Liver (tissue), 9 donors: Measurements from ENCODE around the gene ZFP92. TPM values are rescaled to one million over a fixed set of nuclear protein-coding genes. Genes with fewer than 3 reads are reported as not detected.

Experiments
- DNase-seq: peaks from one replicate; pipeline ENCODE4 v3.0.0-alpha.2; 2017; ENCODE audit warnings: low spot score
- H3K27ac ChIP-seq, 2 donors: one replicate each; pipeline ENCODE4 v1.7.0; 2013; ENCODE audit warnings: inconsistent platforms in 2 of 2, low read length in 2 of 2, control low read depth in 1 of 2, low read depth in 1 of 2, mild to moderate bottlenecking in 1 of 2
- H3K27me3 ChIP-seq, 4 donors: one replicate each; pipeline versions ENCODE4 v1.6.1 to v1.7.0; 2013; ENCODE audit warnings: low read length in 3 of 4, inconsistent platforms in 1 of 4, mild to moderate bottlenecking in 1 of 4, moderate library complexity in 1 of 4; ENCODE audit not compliant: control insufficient read depth in 4 of 4, insufficient read depth in 4 of 4
- H3K36me3 ChIP-seq, 4 donors: one replicate each; pipeline versions ENCODE4 v1.6.1 to v1.7.0; 2013; ENCODE audit warnings: low read length in 3 of 4, mild to moderate bottlenecking in 3 of 4, low read depth in 1 of 4, moderate library complexity in 1 of 4; ENCODE audit not compliant: control insufficient read depth in 4 of 4, insufficient read depth in 3 of 4
- H3K4me1 ChIP-seq, 4 donors: one replicate each; pipeline versions ENCODE4 v1.6.1 to v1.7.0; 2013; ENCODE audit warnings: low read length in 3 of 4, mild to moderate bottlenecking in 3 of 4, moderate library complexity in 1 of 4; ENCODE audit not compliant: control insufficient read depth in 4 of 4, insufficient read depth in 4 of 4
- H3K4me3 ChIP-seq, 3 donors: one replicate each; pipeline versions ENCODE4 v1.6.1 to v1.7.0; 2013; ENCODE audit warnings: low read length in 3 of 3, control low read depth in 1 of 3, low read depth in 1 of 3, mild to moderate bottlenecking in 1 of 3
- H3K9ac ChIP-seq, 2 donors: one replicate each; pipeline ENCODE4 v1.7.0; 2013; ENCODE audit warnings: low read length in 2 of 2, mild to moderate bottlenecking in 2 of 2, moderate library complexity in 2 of 2, control low read depth in 1 of 2, low read depth in 1 of 2
- H3K9me3 ChIP-seq, 4 donors: one replicate each; pipeline versions ENCODE4 v1.6.1 to v1.7.0; 2013; ENCODE audit warnings: low read length in 3 of 4; ENCODE audit not compliant: control insufficient read depth in 4 of 4
- ATF3 ChIP-seq: IDR thresholded peaks from 2 replicates; pipeline ENCODE4 v1.6.1; 2016; ENCODE audit warnings: antibody characterized with exemption
- CTCF ChIP-seq: fragments of 150-350 bp; IDR thresholded peaks from 2 replicates; pipeline ENCODE4 v1.5.1; 2017; ENCODE audit warnings: improper control_type of control experiment, low read depth, low read length; ENCODE audit not compliant: missing input control
- EGR1 ChIP-seq, 2 donors: IDR thresholded peaks; 2 replicates each; pipeline ENCODE4 v1.6.1; 2016 to 2018; ENCODE audit warnings: antibody characterized with exemption in 2 of 2, low read depth in 2 of 2
- FOXA1 ChIP-seq: IDR thresholded peaks from 2 replicates; pipeline ENCODE4 v1.6.1; 2016; ENCODE audit warnings: antibody characterized with exemption
- FOXA2 ChIP-seq: IDR thresholded peaks from 2 replicates; pipeline ENCODE4 v1.6.1; 2016; ENCODE audit warnings: antibody characterized with exemption
- GABPA ChIP-seq, 2 donors: IDR thresholded peaks in 1 of 2; conservative IDR thresholded peaks in 1 of 2; 2 replicates each; pipeline ENCODE4 v1.6.1; 2016; ENCODE audit warnings: antibody characterized with exemption in 2 of 2, mild to moderate bottlenecking in 1 of 2, moderate library complexity in 1 of 2
- HNF4A ChIP-seq, 2 donors: conservative IDR thresholded peaks; 2 replicates each; pipeline ENCODE4 v1.6.1; 2016; ENCODE audit warnings: antibody characterized with exemption in 2 of 2, mild to moderate bottlenecking in 2 of 2
- HNF4G ChIP-seq: IDR thresholded peaks from 2 replicates; pipeline ENCODE4 v1.6.1; 2016; ENCODE audit warnings: antibody characterized with exemption
- JUND ChIP-seq, 2 donors: IDR thresholded peaks; 2 replicates each; pipeline ENCODE4 v1.6.1; 2016; ENCODE audit warnings: antibody characterized with exemption in 2 of 2
- MAX ChIP-seq: IDR thresholded peaks from 2 replicates; pipeline ENCODE4 v1.6.1; 2016; ENCODE audit warnings: antibody characterized with exemption
- NR2F2 ChIP-seq: IDR thresholded peaks from 2 replicates; pipeline ENCODE4 v1.6.1; 2016; ENCODE audit warnings: antibody characterized with exemption
- RAD21 ChIP-seq, 2 donors: IDR thresholded peaks; 2 replicates each; pipeline ENCODE4 v1.6.1; 2016; ENCODE audit warnings: antibody characterized with exemption in 2 of 2, mild to moderate bottlenecking in 2 of 2
- REST ChIP-seq: IDR thresholded peaks from 2 replicates; pipeline ENCODE4 v1.6.1; 2016; ENCODE audit warnings: antibody characterized with exemption, mild to moderate bottlenecking
- RXRA ChIP-seq, 2 donors: IDR thresholded peaks; 2 replicates each; pipeline ENCODE4 v1.6.1; 2017 to 2018; ENCODE audit warnings: antibody characterized with exemption in 2 of 2, mild to moderate bottlenecking in 1 of 2
- SP1 ChIP-seq: IDR thresholded peaks from 2 replicates; pipeline ENCODE4 v1.6.1; 2018; ENCODE audit warnings: antibody characterized with exemption, mild to moderate bottlenecking
- TAF1 ChIP-seq: conservative IDR thresholded peaks from 2 replicates; pipeline ENCODE4 v1.6.1; 2016; ENCODE audit warnings: antibody characterized with exemption, mild to moderate bottlenecking
- YY1 ChIP-seq: IDR thresholded peaks from 2 replicates; pipeline ENCODE4 v1.6.1; 2016; ENCODE audit warnings: antibody characterized with exemption, mild to moderate bottlenecking
- ZBTB33 ChIP-seq: IDR thresholded peaks from 2 replicates; pipeline ENCODE4 v1.6.1; 2016; ENCODE audit warnings: antibody characterized with exemption
- WGBS: extraction: QIAGEN DNeasy Blood & Tissue Kit; methylation state at CpG from one replicate; pipeline ENCODE4 v1.1.7; 2013; 5-methylcytosine and 5-hydroxymethylcytosine counted together
- polyA plus RNA-seq, 2 donors: library from polyadenylated mRNA; stranded (reverse) in 1 of 2; unstranded in 1 of 2; fragments of 200-250 nt in 1 of 2; fragments of >200 nt in 1 of 2; fragmentation: Nextera tagmentation in 1 of 2; extraction: Ambion mirVana in 1 of 2; gene quantifications; one replicate each; pipeline versions ENCODE4 v1.2.1 to v1.2.3, GENCODE V29; 2013 to 2015
- total RNA-seq, 2 donors: library from RNA; depleted of rRNA; stranded (reverse); fragments of >200 nt; gene quantifications; one replicate each; pipeline ENCODE4 v1.2.3, GENCODE V29; 2014
- donor health status: healthy.
- donor health status: healthy.
- donor health status: healthy.
- donor health status: healthy.
- donor health status: healthy.

ZFP92 gene
- total and polyA plus RNA-seq, 4 donors: 0.24 to 1.3 (median 0.44) TPM

- TF ChIP-seq ATF3 (no peak), JUND (IDR thresholded peaks at IDR 0.05) (no peak)
These were observed 1.8 kb downstream of the ZFP92 start (continued) for GRCh38 chrX:153412746-153413720.

- H3K4me3 ChIP-seq: no peak overlapping the region
- DNase-seq: no peak
- TF ChIP-seq NR2F2 (no peak), RAD21 (IDR thresholded peaks at IDR 0.05) (no peak), GABPA (IDR thresholded peaks at IDR 0.05 in 1 of 2, conservative IDR thresholded peaks at IDR 0.05 in 1 of 2) (no peak), FOXA2 (no peak), EGR1 (IDR thresholded peaks at IDR 0.05; ENCODE audit: low read depth in 2 of 2) (no peak), TAF1 (no peak), JUND (IDR thresholded peaks at IDR 0.05) (no peak), HNF4G (no peak), REST (no peak), YY1 (no peak), SP1 (no peak), HNF4A (conservative IDR thresholded peaks at IDR 0.05) (no peak), RXRA (IDR thresholded peaks at IDR 0.05) (no peak), MAX (no peak), FOXA1 (no peak), CTCF (no peak), ATF3 (no peak), ZBTB33 (no peak)
- WGBS: 95% methylated on average over 11 of the region's 11 CpGs
- H3K9me3 ChIP-seq: no peaks in the 10 kb centered on the region
- peaks cover 4 to 19% (median 10%) of the 10 kb centered on the region in 4 donors for H3K4me1 ChIP-seq
- no peak overlapping the region for H3K9ac ChIP-seq
- H3K27ac ChIP-seq: no peak overlapping the region
- H3K27me3 ChIP-seq: no peaks in the 10 kb centered on the region
- H3K36me3 ChIP-seq: no peaks in the 10 kb centered on the region
These were observed 2.5 kb downstream of the ZFP92 start for GRCh38 chrX:153413731-153414130.
